BE2C (cell line): ENCODE data around the gene SLC25A13.

Source experiments
- DNase-seq: peaks from one replicate; pipeline ENCODE4 v3.0.0-alpha.2; 2020
- H3K27me3 ChIP-seq: fragments of 250-450 bp; sonication (Bioruptor Pico); 2 replicates; pipeline ENCODE4 v1.5.1; 2020; ENCODE audit warnings: mild to moderate bottlenecking
- H3K36me3 ChIP-seq: fragments of 250-450 bp; sonication (Bioruptor Pico); 2 replicates; pipeline ENCODE4 v1.5.1; 2020; ENCODE audit warnings: mild to moderate bottlenecking
- H3K4me1 ChIP-seq: fragments of 250-450 bp; sonication (Bioruptor Pico); 2 replicates; pipeline ENCODE4 v1.5.1; 2020
- H3K4me3 ChIP-seq: 2 replicates; pipeline ENCODE4 v1.5.1; 2011; ENCODE audit warnings: low read depth, low read length
- H3K9me3 ChIP-seq: fragments of 250-450 bp; sonication (Bioruptor Pico); 2 replicates; pipeline ENCODE4 v1.5.1; 2020
- TF ChIP-seq, protein P1 (sequence below): IDR thresholded peaks from 2 replicates; pipeline ENCODE4 v1.5.1; 2012; ENCODE audit warnings: mild to moderate bottlenecking, low read depth, low read length

The SLC25A13 gene

DNA sequence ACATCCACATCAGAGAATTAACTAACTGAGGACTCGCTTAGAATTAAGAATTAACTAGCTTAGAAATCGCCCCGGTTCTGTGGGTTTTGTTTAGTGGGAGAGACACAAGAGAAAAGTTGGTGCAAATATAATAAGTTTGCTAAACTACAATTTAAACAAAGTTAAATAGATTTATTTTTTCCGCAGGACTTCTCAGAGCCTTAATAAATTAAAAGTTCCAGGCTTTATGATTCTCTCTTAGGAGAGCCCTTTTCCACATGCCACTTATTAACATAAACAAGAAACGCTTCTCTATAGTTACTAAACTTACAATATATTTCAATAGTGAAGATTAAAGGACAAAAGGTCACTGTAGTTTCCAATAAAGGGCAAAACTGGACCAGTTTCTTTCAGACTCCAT is 100.0 kb downstream of the SLC25A13 start:
- DNase-seq, result no peak
- TF ChIP-seq, protein P1, sequence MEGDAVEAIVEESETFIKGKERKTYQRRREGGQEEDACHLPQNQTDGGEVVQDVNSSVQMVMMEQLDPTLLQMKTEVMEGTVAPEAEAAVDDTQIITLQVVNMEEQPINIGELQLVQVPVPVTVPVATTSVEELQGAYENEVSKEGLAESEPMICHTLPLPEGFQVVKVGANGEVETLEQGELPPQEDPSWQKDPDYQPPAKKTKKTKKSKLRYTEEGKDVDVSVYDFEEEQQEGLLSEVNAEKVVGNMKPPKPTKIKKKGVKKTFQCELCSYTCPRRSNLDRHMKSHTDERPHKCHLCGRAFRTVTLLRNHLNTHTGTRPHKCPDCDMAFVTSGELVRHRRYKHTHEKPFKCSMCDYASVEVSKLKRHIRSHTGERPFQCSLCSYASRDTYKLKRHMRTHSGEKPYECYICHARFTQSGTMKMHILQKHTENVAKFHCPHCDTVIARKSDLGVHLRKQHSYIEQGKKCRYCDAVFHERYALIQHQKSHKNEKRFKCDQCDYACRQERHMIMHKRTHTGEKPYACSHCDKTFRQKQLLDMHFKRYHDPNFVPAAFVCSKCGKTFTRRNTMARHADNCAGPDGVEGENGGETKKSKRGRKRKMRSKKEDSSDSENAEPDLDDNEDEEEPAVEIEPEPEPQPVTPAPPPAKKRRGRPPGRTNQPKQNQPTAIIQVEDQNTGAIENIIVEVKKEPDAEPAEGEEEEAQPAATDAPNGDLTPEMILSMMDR, result no peak
- Histone ChIP-seq H3K27me3 (no peaks in the 10 kb centered on the region), H3K9me3 (no peaks in the 10 kb centered on the region), H3K36me3 (no peaks in the 10 kb centered on the region), H3K4me3 (no peak overlapping the region), H3K4me1 (no peaks in the 10 kb centered on the region)

GRCh38 chr7:96219378-96220130 is 102.3 kb downstream of the SLC25A13 start:
- Histone ChIP-seq H3K27me3 (no peaks in the 10 kb centered on the region), H3K4me3 (no peak overlapping the region), H3K36me3 (no peaks in the 10 kb centered on the region), H3K9me3 (no peaks in the 10 kb centered on the region), H3K4me1 (no peaks in the 10 kb centered on the region)
- no peak for DNase-seq
- TF ChIP-seq, protein P1, result no peak

DNA sequence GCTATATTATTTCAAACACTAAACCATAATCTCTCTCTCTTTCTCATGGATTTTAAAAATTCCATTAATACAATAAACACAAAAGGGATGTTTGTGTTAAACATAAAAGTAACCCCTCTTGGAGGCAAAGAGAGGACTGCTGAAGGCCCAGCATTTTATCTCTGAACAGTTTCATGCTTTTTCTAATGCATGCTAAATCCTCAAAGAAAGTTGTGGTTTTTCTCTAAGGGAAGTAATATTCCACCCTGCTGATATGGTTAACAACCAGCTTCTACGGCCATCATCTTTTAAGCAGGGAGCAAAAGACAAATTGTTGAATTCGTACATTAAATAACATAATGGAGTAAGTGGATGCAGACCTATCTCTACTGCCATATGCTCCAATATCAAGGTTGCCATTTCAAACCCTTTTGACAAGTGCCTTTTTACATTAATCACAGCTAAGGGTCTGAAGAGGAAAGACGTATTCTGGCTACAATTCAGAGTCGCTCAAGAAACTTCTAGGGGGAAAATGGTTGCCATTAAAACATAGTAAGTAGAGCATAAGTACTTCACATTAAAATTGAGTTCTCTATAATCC is 103.1 kb downstream of the SLC25A13 start:
- H3K27me3 ChIP-seq, result no peaks in the 10 kb centered on the region
- no peaks in the 10 kb centered on the region for H3K9me3 ChIP-seq
- no peak overlapping the region for H3K4me3 ChIP-seq
- no peaks in the 10 kb centered on the region for H3K36me3 ChIP-seq
- H3K4me1 ChIP-seq, result no peaks in the 10 kb centered on the region
- TF ChIP-seq, protein P1, result no peak
- no peak for DNase-seq

- no peak for DNase-seq
- Histone ChIP-seq H3K4me1 (no peaks in the 10 kb centered on the region), H3K4me3 (no peak overlapping the region), H3K36me3 (no peaks in the 10 kb centered on the region), H3K27me3 (no peaks in the 10 kb centered on the region), H3K9me3 (no peaks in the 10 kb centered on the region)
- TF ChIP-seq, protein P1, result no peak
Observed at GRCh38 chr7:96217147-96217546, 104.8 kb downstream of the SLC25A13 start.

GRCh38 chr7:96216373-96216772 is 105.5 kb downstream of the SLC25A13 start:
- Histone ChIP-seq H3K4me1 (no peaks in the 10 kb centered on the region), H3K9me3 (no peaks in the 10 kb centered on the region), H3K36me3 (no peaks in the 10 kb centered on the region), H3K4me3 (no peak overlapping the region), H3K27me3 (no peaks in the 10 kb centered on the region)
- no peak for DNase-seq
- TF ChIP-seq, protein P1, result no peak

DNA sequence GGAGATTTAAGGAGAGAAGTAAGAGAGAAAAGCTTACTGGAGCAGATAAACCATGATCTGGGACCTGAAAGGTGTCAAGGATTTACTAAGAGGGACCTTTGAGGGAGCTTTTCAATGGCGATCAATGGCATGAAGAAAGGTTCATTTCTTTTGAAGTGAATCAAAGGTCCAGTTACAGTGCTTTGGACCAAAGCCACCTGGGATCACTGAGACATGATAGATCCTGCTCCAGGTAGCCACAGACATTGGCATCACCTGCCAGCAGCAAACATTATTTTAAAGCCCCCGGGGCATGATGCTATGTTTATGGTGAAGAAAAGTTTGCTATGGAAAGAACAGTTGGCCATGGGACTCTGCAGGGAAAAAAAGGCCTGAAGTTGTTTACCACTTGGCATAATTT is 109.4 kb downstream of the SLC25A13 start:
- no peaks in the 10 kb centered on the region for H3K4me1 ChIP-seq
- DNase-seq, result no peak
- TF ChIP-seq, protein P1, result no peak
- H3K4me3 ChIP-seq, result no peak overlapping the region
- no peaks in the 10 kb centered on the region for H3K9me3 ChIP-seq
- H3K27me3 ChIP-seq, result no peaks in the 10 kb centered on the region
- no peaks in the 10 kb centered on the region; the same call in 1 of the 2 replicates for H3K36me3 ChIP-seq
